ENCODE results near the gene ADGRE2.

ADGRE2 gene

DNA sequence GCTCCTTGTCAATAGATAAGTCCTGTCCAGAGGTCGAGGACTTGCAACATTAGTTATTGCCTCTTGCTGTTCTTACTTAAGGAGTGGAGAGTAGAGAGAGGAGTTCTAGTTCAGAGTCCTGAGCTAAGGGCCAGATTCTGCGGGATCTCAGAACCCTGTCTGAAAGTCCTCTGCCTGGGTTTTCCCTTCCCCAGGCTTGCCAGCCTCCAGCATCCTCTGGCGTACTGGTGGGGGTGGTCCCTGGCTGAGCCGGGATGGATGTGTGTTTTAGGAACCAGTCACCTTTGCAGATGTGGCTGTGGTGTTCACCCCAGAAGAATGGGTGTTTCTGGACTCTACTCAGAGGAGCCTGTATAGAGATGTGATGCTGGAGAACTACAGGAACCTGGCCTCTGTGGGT is 62.5 kb downstream of the ADGRE2 start:
- no peaks in the 10 kb centered on the region for H3K79me2 ChIP-seq (ENCODE audit: control insufficient read depth, low read length)
- H4K20me1 ChIP-seq (ENCODE audit: control insufficient read depth, insufficient read depth, low read depth, low read length): no peaks in the 10 kb centered on the region
- H3K4me1 ChIP-seq (ENCODE audit: control insufficient read depth, low read length): no peaks in the 10 kb centered on the region
- no peaks in the 10 kb centered on the region for H3K9me2 ChIP-seq (replicated peaks; ENCODE audit: control insufficient read depth, low read length)
- H3K36me3 ChIP-seq (ENCODE audit: control insufficient read depth, low read length): peaks cover 6% of the 10 kb centered on the region; the same call in 1 of the 2 replicates
- TF ChIP-seq EZH2phosphoT487 (IDR thresholded peaks at IDR 0.05; ENCODE audit: borderline replicate concordance, low read length): no peak
- TF ChIP-seq, protein P1, sequence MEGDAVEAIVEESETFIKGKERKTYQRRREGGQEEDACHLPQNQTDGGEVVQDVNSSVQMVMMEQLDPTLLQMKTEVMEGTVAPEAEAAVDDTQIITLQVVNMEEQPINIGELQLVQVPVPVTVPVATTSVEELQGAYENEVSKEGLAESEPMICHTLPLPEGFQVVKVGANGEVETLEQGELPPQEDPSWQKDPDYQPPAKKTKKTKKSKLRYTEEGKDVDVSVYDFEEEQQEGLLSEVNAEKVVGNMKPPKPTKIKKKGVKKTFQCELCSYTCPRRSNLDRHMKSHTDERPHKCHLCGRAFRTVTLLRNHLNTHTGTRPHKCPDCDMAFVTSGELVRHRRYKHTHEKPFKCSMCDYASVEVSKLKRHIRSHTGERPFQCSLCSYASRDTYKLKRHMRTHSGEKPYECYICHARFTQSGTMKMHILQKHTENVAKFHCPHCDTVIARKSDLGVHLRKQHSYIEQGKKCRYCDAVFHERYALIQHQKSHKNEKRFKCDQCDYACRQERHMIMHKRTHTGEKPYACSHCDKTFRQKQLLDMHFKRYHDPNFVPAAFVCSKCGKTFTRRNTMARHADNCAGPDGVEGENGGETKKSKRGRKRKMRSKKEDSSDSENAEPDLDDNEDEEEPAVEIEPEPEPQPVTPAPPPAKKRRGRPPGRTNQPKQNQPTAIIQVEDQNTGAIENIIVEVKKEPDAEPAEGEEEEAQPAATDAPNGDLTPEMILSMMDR (IDR thresholded peaks at IDR 0.05; ENCODE audit: low read depth, low read length, poor library complexity, severe bottlenecking): no peak
- no peak overlapping the region for H3K4me3 ChIP-seq (ENCODE audit: low read length)
- H3K27me3 ChIP-seq (ENCODE audit: control insufficient read depth, low read length): no peaks in the 10 kb centered on the region
- no peak overlapping the region for H3K27ac ChIP-seq (ENCODE audit: low read depth, low read length)
- peaks cover 30% of the 10 kb centered on the region for H3K9me3 ChIP-seq (ENCODE audit: control insufficient read depth, insufficient read depth, low read length)
- H3K4me2 ChIP-seq (ENCODE audit: low read length): no peak overlapping the region
- 0 out of 2 replicates have a peak, but pooled peaks cover 3% of the 10 kb centered on the region for H3F3A ChIP-seq (ENCODE audit: control insufficient read depth, insufficient read depth)

GRCh38 chr19:14704450-14704849 is 73.9 kb downstream of the ADGRE2 start:
- Histone ChIP-seq H3F3A (ENCODE audit: control insufficient read depth, insufficient read depth) (no peaks in the 10 kb centered on the region), H3K79me2 (ENCODE audit: control insufficient read depth, low read length) (no peaks in the 10 kb centered on the region), H3K9me2 (replicated peaks; ENCODE audit: control insufficient read depth, low read length) (no peaks in the 10 kb centered on the region), H3K27ac (ENCODE audit: low read depth, low read length) (no peak overlapping the region), H3K36me3 (ENCODE audit: control insufficient read depth, low read length) (peaks cover 6% of the 10 kb centered on the region), H3K9me3 (ENCODE audit: control insufficient read depth, insufficient read depth, low read length) (no peaks in the 10 kb centered on the region), H3K4me1 (ENCODE audit: control insufficient read depth, low read length) (no peaks in the 10 kb centered on the region), H3K4me2 (ENCODE audit: low read length) (no peak overlapping the region), H3K4me3 (ENCODE audit: low read length) (no peak overlapping the region), H3K27me3 (ENCODE audit: control insufficient read depth, low read length) (no peaks in the 10 kb centered on the region), H4K20me1 (ENCODE audit: control insufficient read depth, insufficient read depth, low read depth, low read length) (no peaks in the 10 kb centered on the region)
- no peak for TF ChIP-seq EZH2phosphoT487 (IDR thresholded peaks at IDR 0.05; ENCODE audit: borderline replicate concordance, low read length)
- TF ChIP-seq, protein P1 (IDR thresholded peaks at IDR 0.05; ENCODE audit: low read depth, low read length, poor library complexity, severe bottlenecking): no peak

GRCh38 chr19:14703833-14704232 is 74.5 kb downstream of the ADGRE2 start:
- Histone ChIP-seq H3K36me3 (ENCODE audit: control insufficient read depth, low read length) (peaks cover 6% of the 10 kb centered on the region), H4K20me1 (ENCODE audit: control insufficient read depth, insufficient read depth, low read depth, low read length) (no peaks in the 10 kb centered on the region), H3K4me2 (ENCODE audit: low read length) (no peak overlapping the region)

More at GRCh38 chr19:14703833-14704232, 74.5 kb downstream of the ADGRE2 start:
- Histone ChIP-seq H3K79me2 (ENCODE audit: control insufficient read depth, low read length) (no peaks in the 10 kb centered on the region), H3F3A (ENCODE audit: control insufficient read depth, insufficient read depth) (no peaks in the 10 kb centered on the region), H3K9me2 (replicated peaks; ENCODE audit: control insufficient read depth, low read length) (no peaks in the 10 kb centered on the region), H3K4me1 (ENCODE audit: control insufficient read depth, low read length) (no peaks in the 10 kb centered on the region), H3K27me3 (ENCODE audit: control insufficient read depth, low read length) (no peaks in the 10 kb centered on the region), H3K9me3 (ENCODE audit: control insufficient read depth, insufficient read depth, low read length) (no peaks in the 10 kb centered on the region), H3K4me3 (ENCODE audit: low read length) (no peak overlapping the region), H3K27ac (ENCODE audit: low read depth, low read length) (no peak overlapping the region)
- no peak for TF ChIP-seq EZH2phosphoT487 (IDR thresholded peaks at IDR 0.05; ENCODE audit: borderline replicate concordance, low read length)
- TF ChIP-seq, protein P1 (IDR thresholded peaks at IDR 0.05; ENCODE audit: low read depth, low read length, poor library complexity, severe bottlenecking): no peak

All from DOHH2 (cell line).